ENCODE data around the gene SMYD1.

SMYD1 gene

DNA sequence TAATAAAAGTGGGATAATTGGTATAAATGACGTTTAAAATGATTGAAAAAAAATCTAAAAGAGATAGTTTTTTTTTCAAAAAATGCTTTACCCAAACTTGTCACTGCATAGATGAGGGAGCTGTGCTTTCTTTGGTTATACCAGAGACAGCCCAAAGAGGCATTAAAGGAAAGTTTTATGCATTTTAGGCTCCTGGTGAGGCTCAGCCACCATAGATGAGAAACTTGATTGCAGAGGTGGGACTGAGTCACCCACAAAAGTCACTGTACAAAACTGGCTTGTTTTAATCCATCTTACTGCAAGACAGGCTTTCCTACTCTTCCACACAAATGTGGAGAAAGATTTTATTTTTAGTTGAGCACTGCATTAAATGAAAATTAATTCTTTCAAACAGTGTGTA, 2.4 kb downstream of the SMYD1 start:
- Histone ChIP-seq H3K4me1 (ENCODE audit: control insufficient read depth in 2 of 2, insufficient read depth in 2 of 2, low read length in 2 of 2) (no peaks in the 10 kb centered on the region), H3K27ac (ENCODE audit: low read depth in 2 of 2, low read length in 2 of 2) (no peak overlapping the region), H3K9ac (ENCODE audit: low read depth in 1 of 2, low read length in 2 of 2) (no peak overlapping the region), H3K27me3 (ENCODE audit: control insufficient read depth in 2 of 2, insufficient read depth in 2 of 2, low read length in 2 of 2) (no peaks in the 10 kb centered on the region), H3K4me3 (ENCODE audit: low read length in 2 of 2) (no peak overlapping the region), H3K36me3 (ENCODE audit: control insufficient read depth in 2 of 2, insufficient read depth in 2 of 2, low read length in 2 of 2) (no peaks in the 10 kb centered on the region), H3K9me3 (ENCODE audit: control insufficient read depth in 2 of 2, low read length in 2 of 2) (no peaks in the 10 kb centered on the region)

GRCh38 chr2:88071365-88071764, 3.7 kb downstream of the SMYD1 start:
- no peaks in the 10 kb centered on the region for H3K9me3 ChIP-seq (ENCODE audit: control insufficient read depth in 2 of 2, low read length in 2 of 2)
- no peak overlapping the region for H3K9ac ChIP-seq (ENCODE audit: low read depth in 1 of 2, low read length in 2 of 2)
- H3K36me3 ChIP-seq (ENCODE audit: control insufficient read depth in 2 of 2, insufficient read depth in 2 of 2, low read length in 2 of 2), result no peaks in the 10 kb centered on the region
- no peaks in the 10 kb centered on the region for H3K4me1 ChIP-seq (ENCODE audit: control insufficient read depth in 2 of 2, insufficient read depth in 2 of 2, low read length in 2 of 2)
- no peak overlapping the region for H3K27ac ChIP-seq (ENCODE audit: low read depth in 2 of 2, low read length in 2 of 2)
- H3K27me3 ChIP-seq (ENCODE audit: control insufficient read depth in 2 of 2, insufficient read depth in 2 of 2, low read length in 2 of 2), result no peaks in the 10 kb centered on the region
- no peak overlapping the region for H3K4me3 ChIP-seq (ENCODE audit: low read length in 2 of 2)

- Histone ChIP-seq H3K36me3 (ENCODE audit: control insufficient read depth in 2 of 2, insufficient read depth in 2 of 2, low read length in 2 of 2) (no peaks in the 10 kb centered on the region), H3K4me3 (ENCODE audit: low read length in 2 of 2) (no peak overlapping the region), H3K4me1 (ENCODE audit: control insufficient read depth in 2 of 2, insufficient read depth in 2 of 2, low read length in 2 of 2) (no peaks in the 10 kb centered on the region), H3K9me3 (ENCODE audit: control insufficient read depth in 2 of 2, low read length in 2 of 2) (no peaks in the 10 kb centered on the region), H3K27ac (ENCODE audit: low read depth in 2 of 2, low read length in 2 of 2) (no peak overlapping the region), H3K9ac (ENCODE audit: low read depth in 1 of 2, low read length in 2 of 2) (no peak overlapping the region), H3K27me3 (ENCODE audit: control insufficient read depth in 2 of 2, insufficient read depth in 2 of 2, low read length in 2 of 2) (no peaks in the 10 kb centered on the region)
Observed at GRCh38 chr2:88074150-88074549, 6.5 kb downstream of the SMYD1 start.

DNA sequence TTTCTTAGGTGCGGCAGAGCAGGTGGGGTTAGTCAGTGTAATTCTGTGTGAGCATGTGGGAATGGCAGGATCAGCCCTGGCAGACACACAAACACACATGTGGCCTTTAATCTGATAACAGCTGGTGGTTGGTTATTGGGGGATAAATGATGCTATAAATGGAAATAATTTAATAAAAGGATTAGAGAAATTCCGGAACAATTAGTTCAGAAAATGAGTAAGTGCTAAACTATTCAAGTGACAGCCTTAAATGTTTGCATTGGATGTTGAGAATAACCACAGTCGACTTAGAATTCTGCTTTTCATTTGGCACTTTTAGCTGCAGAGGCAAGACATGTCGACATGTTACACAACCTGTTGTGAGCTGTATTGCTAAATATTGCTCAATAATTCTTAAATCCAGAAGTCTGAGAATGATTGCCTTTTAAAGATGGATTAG, 7.2 kb downstream of the SMYD1 start:
- no peak overlapping the region for H3K9ac ChIP-seq (ENCODE audit: low read depth in 1 of 2, low read length in 2 of 2)
- H3K27ac ChIP-seq (ENCODE audit: low read depth in 2 of 2, low read length in 2 of 2), result no peak overlapping the region
- no peak overlapping the region for H3K4me3 ChIP-seq (ENCODE audit: low read length in 2 of 2)
- no peaks in the 10 kb centered on the region for H3K9me3 ChIP-seq (ENCODE audit: control insufficient read depth in 2 of 2, low read length in 2 of 2)
- no peaks in the 10 kb centered on the region for H3K27me3 ChIP-seq (ENCODE audit: control insufficient read depth in 2 of 2, insufficient read depth in 2 of 2, low read length in 2 of 2)
- no peaks in the 10 kb centered on the region for H3K36me3 ChIP-seq (ENCODE audit: control insufficient read depth in 2 of 2, insufficient read depth in 2 of 2, low read length in 2 of 2)
- H3K4me1 ChIP-seq (ENCODE audit: control insufficient read depth in 2 of 2, insufficient read depth in 2 of 2, low read length in 2 of 2), result no peaks in the 10 kb centered on the region

GRCh38 chr2:88077080-88077479, 9.5 kb downstream of the SMYD1 start:
- Histone ChIP-seq H3K27ac (ENCODE audit: low read depth in 2 of 2, low read length in 2 of 2) (no peak overlapping the region), H3K9ac (ENCODE audit: low read depth in 1 of 2, low read length in 2 of 2) (no peak overlapping the region), H3K4me1 (ENCODE audit: control insufficient read depth in 2 of 2, insufficient read depth in 2 of 2, low read length in 2 of 2) (no peaks in the 10 kb centered on the region), H3K4me3 (ENCODE audit: low read length in 2 of 2) (no peak overlapping the region), H3K9me3 (ENCODE audit: control insufficient read depth in 2 of 2, low read length in 2 of 2) (no peaks in the 10 kb centered on the region), H3K27me3 (ENCODE audit: control insufficient read depth in 2 of 2, insufficient read depth in 2 of 2, low read length in 2 of 2) (no peaks in the 10 kb centered on the region), H3K36me3 (ENCODE audit: control insufficient read depth in 2 of 2, insufficient read depth in 2 of 2, low read length in 2 of 2) (no peaks in the 10 kb centered on the region)

- H3K36me3 ChIP-seq (ENCODE audit: control insufficient read depth in 2 of 2, insufficient read depth in 2 of 2, low read length in 2 of 2), result no peaks in the 10 kb centered on the region
- no peak overlapping the region for H3K4me3 ChIP-seq (ENCODE audit: low read length in 2 of 2)
- no peaks in the 10 kb centered on the region for H3K4me1 ChIP-seq (ENCODE audit: control insufficient read depth in 2 of 2, insufficient read depth in 2 of 2, low read length in 2 of 2)
- no peaks in the 10 kb centered on the region for H3K9me3 ChIP-seq (ENCODE audit: control insufficient read depth in 2 of 2, low read length in 2 of 2)
- H3K27me3 ChIP-seq (ENCODE audit: control insufficient read depth in 2 of 2, insufficient read depth in 2 of 2, low read length in 2 of 2), result no peaks in the 10 kb centered on the region
- no peak overlapping the region for H3K9ac ChIP-seq (ENCODE audit: low read depth in 1 of 2, low read length in 2 of 2)
- no peak overlapping the region for H3K27ac ChIP-seq (ENCODE audit: low read depth in 2 of 2, low read length in 2 of 2)
Observed at GRCh38 chr2:88078643-88079172, 11.1 kb downstream of the SMYD1 start.

DNA sequence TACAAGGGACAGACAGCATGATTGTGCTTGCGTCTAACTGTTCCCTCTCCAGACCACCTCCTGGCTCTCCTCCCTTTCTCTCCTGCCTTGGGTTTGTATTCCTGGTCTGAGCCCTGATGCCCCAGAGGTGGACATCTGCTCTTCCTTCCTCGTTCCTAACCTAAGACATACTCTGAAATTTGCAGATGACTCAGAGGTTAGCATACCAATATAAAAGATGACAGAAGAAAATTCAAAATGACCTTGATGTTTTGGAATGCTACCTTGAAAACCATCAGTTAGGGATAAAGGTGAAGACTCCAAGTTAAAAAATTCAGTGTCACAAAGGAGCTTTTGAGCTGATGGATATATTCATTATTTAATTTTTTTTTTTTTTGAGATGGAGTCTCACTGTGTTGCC, 12.9 kb downstream of the SMYD1 start:
- no peaks in the 10 kb centered on the region for H3K4me1 ChIP-seq (ENCODE audit: control insufficient read depth in 2 of 2, insufficient read depth in 2 of 2, low read length in 2 of 2)
- H3K9ac ChIP-seq (ENCODE audit: low read depth in 1 of 2, low read length in 2 of 2), result no peak overlapping the region
- H3K27ac ChIP-seq (ENCODE audit: low read depth in 2 of 2, low read length in 2 of 2), result no peak overlapping the region
- H3K36me3 ChIP-seq (ENCODE audit: control insufficient read depth in 2 of 2, insufficient read depth in 2 of 2, low read length in 2 of 2), result no peaks in the 10 kb centered on the region
- no peaks in the 10 kb centered on the region for H3K9me3 ChIP-seq (ENCODE audit: control insufficient read depth in 2 of 2, low read length in 2 of 2)
- no peaks in the 10 kb centered on the region for H3K27me3 ChIP-seq (ENCODE audit: control insufficient read depth in 2 of 2, insufficient read depth in 2 of 2, low read length in 2 of 2)
- H3K4me3 ChIP-seq (ENCODE audit: low read length in 2 of 2), result no peak overlapping the region

DNA sequence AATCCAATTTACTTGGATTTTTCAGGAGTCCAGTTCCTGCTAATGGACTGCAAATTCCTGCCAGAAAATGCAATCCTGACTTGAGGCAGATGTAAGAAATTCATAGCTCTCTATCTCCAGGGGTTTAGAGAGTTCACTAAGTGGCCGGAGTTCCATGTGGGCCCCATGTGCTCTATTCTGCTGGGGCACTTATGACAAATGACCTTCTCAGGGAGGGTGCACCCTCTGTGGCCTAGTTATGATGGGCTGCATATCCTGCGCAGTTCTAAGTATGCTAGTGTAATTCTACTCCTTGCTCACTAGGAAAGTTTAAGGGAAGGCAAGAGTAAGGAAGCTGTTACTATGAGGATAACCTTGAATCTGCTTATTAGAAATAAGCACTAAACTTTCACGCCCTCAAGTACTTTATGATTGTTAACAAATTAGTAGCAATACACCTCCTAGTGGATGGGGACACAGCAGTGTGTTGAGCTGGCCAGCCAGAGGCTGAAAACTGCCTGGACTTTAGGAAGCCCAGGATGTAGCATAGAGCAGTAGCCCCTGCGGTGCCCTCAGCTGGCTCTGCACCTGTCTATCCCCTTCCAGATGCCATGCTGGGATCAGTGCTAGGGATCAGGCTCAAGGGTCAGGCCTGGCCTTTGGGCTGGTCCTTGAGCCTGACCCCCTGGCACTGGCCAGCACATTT, 14.4 kb downstream of the SMYD1 start:
- H3K27me3 ChIP-seq (ENCODE audit: control insufficient read depth in 2 of 2, insufficient read depth in 2 of 2, low read length in 2 of 2), result no peaks in the 10 kb centered on the region

DNA sequence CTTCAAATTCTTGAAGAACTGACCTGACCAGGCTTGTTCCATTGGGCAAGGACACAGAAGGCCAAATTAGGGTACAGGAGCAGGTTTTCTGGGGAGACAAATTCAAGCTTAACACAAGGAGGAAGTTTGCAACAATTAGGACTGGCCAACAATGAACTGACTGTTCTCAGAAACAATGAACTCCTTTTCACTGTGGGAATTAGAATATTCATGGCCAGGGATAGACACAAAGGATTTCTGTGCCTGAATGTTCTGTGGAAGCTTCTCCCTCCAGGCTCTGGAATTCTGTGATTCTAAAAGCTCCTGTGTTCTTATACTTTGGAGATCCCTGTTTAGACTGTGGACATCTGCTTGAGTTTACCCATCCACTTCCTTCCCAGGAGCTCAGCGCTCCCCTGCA, 15.2 kb downstream of the SMYD1 start:
- no peak overlapping the region for H3K4me3 ChIP-seq (ENCODE audit: low read length in 2 of 2)
- no peaks in the 10 kb centered on the region for H3K4me1 ChIP-seq (ENCODE audit: control insufficient read depth in 2 of 2, insufficient read depth in 2 of 2, low read length in 2 of 2)
- H3K36me3 ChIP-seq (ENCODE audit: control insufficient read depth in 2 of 2, insufficient read depth in 2 of 2, low read length in 2 of 2), result no peaks in the 10 kb centered on the region
- no peak overlapping the region for H3K27ac ChIP-seq (ENCODE audit: low read depth in 2 of 2, low read length in 2 of 2)
- no peaks in the 10 kb centered on the region for H3K27me3 ChIP-seq (ENCODE audit: control insufficient read depth in 2 of 2, insufficient read depth in 2 of 2, low read length in 2 of 2)
- no peaks in the 10 kb centered on the region for H3K9me3 ChIP-seq (ENCODE audit: control insufficient read depth in 2 of 2, low read length in 2 of 2)
- no peak overlapping the region for H3K9ac ChIP-seq (ENCODE audit: low read depth in 1 of 2, low read length in 2 of 2)

More for the DNA sequence above, 14.4 kb downstream of the SMYD1 start:
- Histone ChIP-seq H3K9ac (ENCODE audit: low read depth in 1 of 2, low read length in 2 of 2) (no peak overlapping the region), H3K4me1 (ENCODE audit: control insufficient read depth in 2 of 2, insufficient read depth in 2 of 2, low read length in 2 of 2) (no peaks in the 10 kb centered on the region), H3K4me3 (ENCODE audit: low read length in 2 of 2) (no peak overlapping the region), H3K9me3 (ENCODE audit: control insufficient read depth in 2 of 2, low read length in 2 of 2) (no peaks in the 10 kb centered on the region), H3K36me3 (ENCODE audit: control insufficient read depth in 2 of 2, insufficient read depth in 2 of 2, low read length in 2 of 2) (no peaks in the 10 kb centered on the region), H3K27ac (ENCODE audit: low read depth in 2 of 2, low read length in 2 of 2) (no peak overlapping the region)

DNA sequence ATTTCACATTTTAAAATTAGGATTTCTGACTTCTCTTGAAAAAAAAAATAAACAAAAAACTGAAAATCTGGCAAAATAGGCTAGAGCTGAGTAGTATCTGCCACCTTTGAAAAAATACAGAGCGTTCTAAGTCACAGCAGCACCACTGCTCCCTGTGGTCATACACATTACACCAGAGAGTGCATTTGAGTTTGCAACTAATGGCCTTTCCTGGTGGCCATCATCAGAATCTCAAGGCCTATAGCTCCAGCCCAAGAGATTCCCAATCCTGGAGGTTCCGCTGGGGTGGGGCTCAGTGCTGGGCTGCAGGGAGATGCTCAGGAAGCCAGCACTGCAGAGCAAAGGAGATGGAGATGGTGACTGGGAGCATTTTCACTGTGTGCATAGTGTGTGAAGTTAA, 17.5 kb downstream of the SMYD1 start:
- Histone ChIP-seq H3K4me1 (ENCODE audit: control insufficient read depth in 2 of 2, insufficient read depth in 2 of 2, low read length in 2 of 2) (no peaks in the 10 kb centered on the region), H3K36me3 (ENCODE audit: control insufficient read depth in 2 of 2, insufficient read depth in 2 of 2, low read length in 2 of 2) (no peaks in the 10 kb centered on the region), H3K4me3 (ENCODE audit: low read length in 2 of 2) (no peak overlapping the region), H3K9ac (ENCODE audit: low read depth in 1 of 2, low read length in 2 of 2) (no peak overlapping the region), H3K27me3 (ENCODE audit: control insufficient read depth in 2 of 2, insufficient read depth in 2 of 2, low read length in 2 of 2) (no peaks in the 10 kb centered on the region), H3K9me3 (ENCODE audit: control insufficient read depth in 2 of 2, low read length in 2 of 2) (no peaks in the 10 kb centered on the region), H3K27ac (ENCODE audit: low read depth in 2 of 2, low read length in 2 of 2) (no peak overlapping the region)

Measured in mucosa of rectum (tissue), 2 donors.